Central memory CD4-positive, alpha-beta T cell (primary cell): ENCODE data around the gene MCU.
"Not testable (repeated sequence)": the region's sequence is repeated elsewhere in the genome, so short reads cannot be mapped to it uniquely, and the experiment has no call there.

Experiments
- DNase-seq: peaks from one replicate; pipeline ENCODE4 v3.0.0; 2022

Gene MCU

DNA sequence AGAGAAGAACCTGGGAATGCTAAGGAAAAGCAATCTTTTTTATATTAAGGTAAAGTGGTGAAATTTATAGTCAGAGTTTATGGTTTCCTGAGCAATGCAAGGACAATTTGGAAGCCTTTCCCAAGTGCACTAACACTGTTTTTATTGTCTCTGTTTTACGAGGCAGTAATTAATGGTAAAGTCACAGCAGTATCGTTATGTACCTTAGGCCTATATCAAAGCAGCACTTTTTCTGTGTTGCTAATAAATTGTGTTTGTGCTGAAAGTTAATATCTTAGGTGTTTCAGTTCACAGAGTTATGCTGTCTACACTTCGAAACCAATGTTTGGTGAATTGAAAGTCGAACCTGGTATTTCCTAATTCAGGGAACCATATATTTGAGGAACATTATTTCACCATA, 220.8 kb downstream of the MCU start:
- DNase-seq: no peak

- no peak for DNase-seq
Measured at GRCh38 chr10:72913287-72913686, 221.3 kb downstream of the MCU start.

DNA sequence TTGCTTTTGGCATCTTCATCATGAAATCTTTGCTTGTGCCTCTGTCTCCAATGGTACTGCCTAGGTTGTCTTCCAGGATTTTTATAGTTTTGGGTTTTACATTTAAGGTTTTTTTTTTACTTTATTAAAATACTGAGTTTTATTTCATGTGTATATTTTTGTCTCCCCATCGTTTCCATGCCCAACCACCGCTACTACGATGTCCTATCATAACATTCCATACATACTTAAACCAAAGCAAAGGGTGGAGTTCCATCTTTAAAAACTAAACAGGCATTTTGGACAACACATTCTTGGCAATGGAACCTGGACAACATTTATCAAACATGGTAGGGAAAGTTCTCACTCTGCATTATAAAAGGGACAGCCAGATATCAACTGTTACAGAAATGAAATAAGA, 225.3 kb downstream of the MCU start:
- not testable (repeated sequence) for DNase-seq

GRCh38 chr10:72917803-72918332, 225.9 kb downstream of the MCU start:
- DNase-seq: not testable (repeated sequence)

GRCh38 chr10:72918352-72918751, 226.4 kb downstream of the MCU start:
- no peak for DNase-seq

GRCh38 chr10:72921147-72921683, 229.3 kb downstream of the MCU start:
- DNase-seq: not testable (repeated sequence)

DNA sequence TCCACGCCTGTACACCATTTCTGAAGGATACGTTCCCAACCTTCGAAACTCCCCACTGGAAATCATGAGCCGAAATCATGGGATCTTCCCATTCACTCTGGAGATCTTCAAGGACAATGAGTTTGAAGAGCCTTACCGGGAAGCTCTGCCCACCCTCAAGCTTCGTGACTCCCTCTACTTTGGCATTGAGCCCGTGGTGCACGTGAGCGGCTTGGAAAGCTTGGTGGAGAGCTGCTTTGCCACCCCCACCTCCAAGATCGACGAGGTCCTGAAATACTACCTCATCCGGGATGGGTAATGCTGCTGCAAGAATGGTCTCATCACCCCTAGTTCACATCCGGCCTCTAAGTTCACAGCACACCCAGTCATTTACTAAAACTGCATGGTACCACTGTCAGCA, 232.4 kb downstream of the MCU start:
- DNase-seq: no peak

GRCh38 chr10:72925951-72926465, 234.1 kb downstream of the MCU start:
- DNase-seq: no peak

- DNase-seq: no peak
Measured at GRCh38 chr10:72927485-72927884, 235.5 kb downstream of the MCU start.

- no peak for DNase-seq
Measured at GRCh38 chr10:72928798-72929197, 236.9 kb downstream of the MCU start.

GRCh38 chr10:72930276-72930675, 238.3 kb downstream of the MCU start:
- DNase-seq: no peak

DNA sequence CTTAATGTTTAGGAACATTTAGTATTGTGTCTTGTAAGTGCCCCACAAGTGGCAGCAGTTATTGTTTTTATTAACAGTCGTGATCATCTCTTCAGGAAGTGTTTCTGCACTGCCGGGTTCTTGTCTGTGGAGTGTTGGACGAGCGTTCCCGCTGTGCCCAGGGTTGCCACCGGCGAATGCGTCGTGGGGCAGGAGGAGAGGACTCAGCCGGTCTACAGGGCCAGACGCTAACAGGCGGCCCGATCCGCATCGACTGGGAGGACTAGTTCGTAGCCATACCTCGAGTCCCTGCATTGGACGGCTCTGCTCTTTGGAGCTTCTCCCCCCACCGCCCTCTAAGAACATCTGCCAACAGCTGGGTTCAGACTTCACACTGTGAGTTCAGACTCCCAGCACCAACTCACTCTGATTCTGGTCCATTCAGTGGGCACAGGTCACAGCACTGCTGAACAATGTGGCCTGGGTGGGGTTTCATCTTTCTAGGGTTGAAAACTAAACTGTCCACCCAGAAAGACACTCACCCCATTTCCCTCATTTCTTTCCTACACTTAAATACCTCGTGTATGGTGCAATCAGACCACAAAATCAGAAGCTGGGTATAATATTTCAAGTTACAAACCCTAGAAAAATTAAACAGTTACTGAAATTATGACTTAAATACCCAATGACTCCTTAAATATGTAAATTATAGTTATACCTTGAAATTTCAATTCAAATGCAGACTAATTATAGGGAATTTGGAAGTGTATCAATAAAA, 240.5 kb downstream of the MCU start:
- no peak for DNase-seq

DNA sequence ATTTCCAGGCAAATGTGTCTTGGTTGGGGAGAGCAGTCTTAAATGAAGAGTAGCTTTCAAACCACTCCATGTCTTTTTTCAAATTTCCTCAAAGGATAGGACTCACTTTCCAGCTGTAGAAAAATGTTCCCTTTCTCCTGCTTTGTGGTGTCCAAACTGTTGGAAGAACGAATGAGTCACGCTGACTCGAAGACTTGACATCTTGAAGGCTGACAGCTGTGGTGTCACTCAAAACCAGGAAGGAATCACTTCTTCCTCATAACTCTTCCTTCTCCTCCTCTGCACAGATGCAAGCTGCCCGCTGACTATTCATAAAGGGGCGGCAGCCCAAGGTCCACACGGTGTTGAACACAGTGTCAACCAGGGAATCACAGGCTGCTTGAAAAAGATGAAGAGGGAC, 243.4 kb downstream of the MCU start:
- DNase-seq: no peak
